ENCODE measurements around the gene PLA2G1B. TPM values are rescaled to one million over a fixed set of nuclear protein-coding genes. Genes with fewer than 3 reads are reported as not detected.

PLA2G1B gene
- total RNA-seq, 2 donors from 2014 or later: not detected

DNA sequence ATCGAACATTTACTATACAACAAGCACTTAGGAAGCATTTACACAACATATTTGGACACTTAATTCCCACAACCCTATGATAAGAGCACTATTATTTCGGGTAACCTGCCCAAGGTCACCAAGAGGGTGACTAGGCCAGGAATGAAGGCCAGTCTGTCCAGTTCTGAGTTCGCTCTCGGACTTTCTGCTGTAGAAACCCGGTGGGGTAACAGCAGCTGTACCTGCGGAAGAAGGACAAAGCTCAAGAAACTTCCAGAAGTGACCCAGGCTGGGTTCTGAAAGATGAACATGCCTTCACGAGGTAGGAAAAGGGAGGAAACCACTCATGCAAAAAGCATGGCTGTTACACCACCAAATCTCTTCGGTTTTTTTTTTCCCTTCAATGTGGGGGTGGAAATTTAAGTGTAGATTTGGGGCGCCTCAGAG lies 10.8 kb downstream of the PLA2G1B start:
- no peaks in the 10 kb centered on the region for H3K27me3 ChIP-seq (ENCODE audit: control insufficient read depth, insufficient read depth, low read length, poor library complexity, severe bottlenecking)
- no peak overlapping the region for H3K27ac ChIP-seq (ENCODE audit: low read depth, low read length)
- peak overlapping the region; percentile 97 for H3K27ac Mint-ChIP-seq

DNA sequence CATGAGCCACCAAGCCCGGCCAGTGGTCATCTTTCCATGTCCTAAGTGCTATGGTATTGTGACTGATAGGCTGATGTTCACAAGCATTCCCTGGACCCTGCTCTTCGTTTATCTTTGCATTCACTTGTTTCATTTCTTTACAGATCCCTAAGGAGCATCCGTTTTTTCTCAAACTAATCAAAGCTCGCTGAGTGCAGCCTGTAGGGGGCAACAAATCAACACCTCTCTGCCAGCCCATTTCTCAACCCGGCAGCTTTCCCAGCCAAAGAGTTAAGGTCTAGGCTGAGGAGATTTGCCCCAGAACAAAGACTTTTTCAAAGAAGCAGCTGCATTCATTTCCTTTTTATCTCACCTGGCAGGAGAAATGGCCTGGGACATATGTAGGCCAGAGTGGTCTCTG lies 13.4 kb downstream of the PLA2G1B start:
- 52 to 65% methylated on average over 4 to 5 of the region's 5 CpGs for WGBS, 2 experiments (ENCODE audit: insufficient coverage in 1 of 2, insufficient read length in 1 of 2)
- no peak overlapping the region for H3K27ac ChIP-seq (ENCODE audit: low read depth, low read length)
- H3K27ac Mint-ChIP-seq: no peak overlapping the region
- H3K4me1 Mint-ChIP-seq: peaks cover 7% of the 10 kb centered on the region
- H3K36me3 Mint-ChIP-seq (ENCODE audit: low read depth): no peaks in the 10 kb centered on the region
- no peaks in the 10 kb centered on the region for H3K27me3 ChIP-seq (ENCODE audit: control insufficient read depth, insufficient read depth, low read length, poor library complexity, severe bottlenecking)
- no peak overlapping the region for H3K4me3 ChIP-seq (ENCODE audit: low read length)
- H3K36me3 ChIP-seq (ENCODE audit: control insufficient read depth, insufficient read depth, low read length): no peaks in the 10 kb centered on the region
- no peaks in the 10 kb centered on the region for H3K4me1 ChIP-seq (ENCODE audit: control insufficient read depth, insufficient read depth, low read length)
- H3K4me3 Mint-ChIP-seq: no peak overlapping the region
- peak; percentile 86 for DNase-seq
- no peak overlapping the region for H3K9ac ChIP-seq (ENCODE audit: extremely low read depth, low read length, poor library complexity, severe bottlenecking)
- H3K9me3 Mint-ChIP-seq: peaks cover 4% of the 10 kb centered on the region
- TF ChIP-seq, protein P1, sequence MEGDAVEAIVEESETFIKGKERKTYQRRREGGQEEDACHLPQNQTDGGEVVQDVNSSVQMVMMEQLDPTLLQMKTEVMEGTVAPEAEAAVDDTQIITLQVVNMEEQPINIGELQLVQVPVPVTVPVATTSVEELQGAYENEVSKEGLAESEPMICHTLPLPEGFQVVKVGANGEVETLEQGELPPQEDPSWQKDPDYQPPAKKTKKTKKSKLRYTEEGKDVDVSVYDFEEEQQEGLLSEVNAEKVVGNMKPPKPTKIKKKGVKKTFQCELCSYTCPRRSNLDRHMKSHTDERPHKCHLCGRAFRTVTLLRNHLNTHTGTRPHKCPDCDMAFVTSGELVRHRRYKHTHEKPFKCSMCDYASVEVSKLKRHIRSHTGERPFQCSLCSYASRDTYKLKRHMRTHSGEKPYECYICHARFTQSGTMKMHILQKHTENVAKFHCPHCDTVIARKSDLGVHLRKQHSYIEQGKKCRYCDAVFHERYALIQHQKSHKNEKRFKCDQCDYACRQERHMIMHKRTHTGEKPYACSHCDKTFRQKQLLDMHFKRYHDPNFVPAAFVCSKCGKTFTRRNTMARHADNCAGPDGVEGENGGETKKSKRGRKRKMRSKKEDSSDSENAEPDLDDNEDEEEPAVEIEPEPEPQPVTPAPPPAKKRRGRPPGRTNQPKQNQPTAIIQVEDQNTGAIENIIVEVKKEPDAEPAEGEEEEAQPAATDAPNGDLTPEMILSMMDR (conservative IDR thresholded peaks at IDR 0.05): peak; percentile 69
- H3K27me3 Mint-ChIP-seq (ENCODE audit: insufficient read depth): peaks cover 2% of the 10 kb centered on the region
- no peaks in the 10 kb centered on the region for H3K9me3 ChIP-seq (ENCODE audit: control insufficient read depth, low read length)

More for the DNA sequence above, 10.8 kb downstream of the PLA2G1B start:
- TF ChIP-seq, protein P1 (conservative IDR thresholded peaks at IDR 0.05): no peak
- Mint-ChIP-seq H3K4me3 (peak overlapping the region; percentile 62), H3K36me3 (ENCODE audit: low read depth) (no peaks in the 10 kb centered on the region), H3K9me3 (peaks cover 4% of the 10 kb centered on the region), H3K4me1 (peaks cover 10% of the 10 kb centered on the region), H3K27me3 (ENCODE audit: insufficient read depth) (peaks cover 12% of the 10 kb centered on the region)
- Histone ChIP-seq H3K9ac (ENCODE audit: extremely low read depth, low read length, poor library complexity, severe bottlenecking) (peak overlapping the region; percentile 78), H3K36me3 (ENCODE audit: control insufficient read depth, insufficient read depth, low read length) (no peaks in the 10 kb centered on the region), H3K4me3 (ENCODE audit: low read length) (peak overlapping the region; percentile 81), H3K4me1 (ENCODE audit: control insufficient read depth, insufficient read depth, low read length) (no peaks in the 10 kb centered on the region), H3K9me3 (ENCODE audit: control insufficient read depth, low read length) (no peaks in the 10 kb centered on the region)
- DNase-seq: no peak
- WGBS, 2 experiments (ENCODE audit: insufficient coverage in 1 of 2, insufficient read length in 1 of 2): 76 to 78% methylated on average over 5 to 8 of the region's 9 CpGs

DNA sequence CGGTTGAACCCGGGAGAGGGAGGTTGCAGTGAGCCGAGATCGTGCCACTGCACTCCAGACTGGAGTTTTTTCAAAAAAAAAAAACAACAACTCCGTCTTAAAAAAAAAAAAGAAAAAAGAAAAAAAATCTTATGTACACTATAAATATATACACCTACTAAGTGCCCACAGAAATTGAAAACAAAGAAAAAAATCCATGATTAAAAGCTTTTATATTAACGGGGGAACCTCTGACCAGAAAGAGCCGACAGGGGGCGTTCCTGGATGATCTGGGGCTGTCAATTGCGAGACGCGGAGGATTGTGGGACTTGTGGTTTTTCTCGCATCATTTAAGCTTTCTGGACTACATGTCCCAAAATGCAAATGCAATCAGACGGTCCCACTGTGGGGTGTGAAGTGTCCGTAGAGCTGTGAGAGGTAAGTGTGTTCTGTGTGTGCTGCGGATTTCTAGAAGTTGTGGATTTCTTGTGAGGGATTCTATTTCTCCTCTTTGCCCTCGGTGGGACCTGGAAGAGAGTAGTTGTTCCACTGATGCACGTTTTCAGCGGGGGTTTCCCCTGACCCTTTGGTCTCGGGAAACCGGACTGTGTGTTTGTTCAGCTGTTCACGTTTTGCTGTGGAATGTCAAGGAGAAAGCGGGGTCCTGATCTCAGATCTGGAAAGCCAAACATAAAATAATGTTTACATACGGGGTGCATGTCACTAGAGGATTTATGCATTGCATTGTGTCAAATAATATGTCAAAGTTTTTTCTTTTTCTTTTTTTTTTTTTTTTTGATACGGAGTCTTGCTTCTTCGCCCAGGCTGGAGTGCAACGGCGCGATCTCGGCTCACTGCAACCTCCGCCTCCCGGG lies 25.4 kb downstream of the PLA2G1B start, which contains the start of gene SIRT4:
Gene SIRT4, plus strand, starts transcription at position 360 of the 854 bp plus-strand sequence. CDS start 1,241 bp downstream, outside the sequence.
- Mint-ChIP-seq H3K9me3 (no peaks in the 10 kb centered on the region), H3K27ac (peak within 1 kb of the TSS; percentile 95), H3K36me3 (ENCODE audit: low read depth) (no peaks in the 10 kb centered on the region), H3K4me3 (peak within 1 kb of the TSS; percentile 83), H3K4me1 (peaks cover 3% of the 10 kb centered on the region), H3K27me3 (ENCODE audit: insufficient read depth) (peaks cover 4% of the 10 kb centered on the region)
- Histone ChIP-seq H3K9me3 (ENCODE audit: control insufficient read depth, low read length) (no peaks in the 10 kb centered on the region), H3K36me3 (ENCODE audit: control insufficient read depth, insufficient read depth, low read length) (no peaks in the 10 kb centered on the region), H3K27ac (ENCODE audit: low read depth, low read length) (no peak within 1 kb of the TSS), H3K4me3 (ENCODE audit: low read length) (peak within 1 kb of the TSS; percentile 86), H3K4me1 (ENCODE audit: control insufficient read depth, insufficient read depth, low read length) (no peaks in the 10 kb centered on the region), H3K9ac (ENCODE audit: extremely low read depth, low read length, poor library complexity, severe bottlenecking) (peak within 1 kb of the TSS; percentile 71), H3K27me3 (ENCODE audit: control insufficient read depth, insufficient read depth, low read length, poor library complexity, severe bottlenecking) (no peaks in the 10 kb centered on the region)
- WGBS, 2 experiments (ENCODE audit: insufficient coverage in 1 of 2, insufficient read length in 1 of 2): 2 to 18% methylated on average over 10 to 30 of the region's 31 CpGs
- peak; percentile 97 for DNase-seq
- TF ChIP-seq, protein P1 (conservative IDR thresholded peaks at IDR 0.05): peak; percentile 92

All from endodermal cell (in vitro differentiated cells).